ENCODE data around the gene TCAIM. TPM values are rescaled to one million over a fixed set of nuclear protein-coding genes. Genes with fewer than 3 reads are reported as not detected.

Gene TCAIM
- total RNA-seq, 1 experiment from 2014 or later: 19.5 TPM

DNA sequence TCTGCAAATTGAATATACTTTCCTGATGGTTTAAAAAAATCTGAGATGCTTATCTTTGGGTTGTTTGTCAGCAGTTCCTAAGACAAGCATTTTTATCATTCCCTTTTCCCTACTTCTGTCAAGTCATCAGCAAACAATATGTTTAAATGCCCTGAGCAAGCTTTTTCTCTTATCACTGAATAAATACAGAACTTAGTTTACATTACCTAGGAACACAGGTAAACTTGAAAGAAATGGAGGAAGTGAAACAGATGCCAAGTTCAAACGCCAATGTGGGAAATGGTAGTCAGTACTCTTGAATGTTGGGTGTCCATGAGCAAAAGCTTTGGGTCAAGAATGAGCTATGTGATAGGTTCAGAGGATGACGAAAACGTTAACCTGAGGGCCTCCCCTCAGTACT, 17.2 kb upstream of the TCAIM start:
- H3K36me3 ChIP-seq (ENCODE audit: control insufficient read depth, insufficient read depth, low read length): no peaks in the 10 kb centered on the region
- no peak for TF ChIP-seq POLR2AphosphoS5 (IDR thresholded peaks at IDR 0.05; ENCODE audit: low read depth, low read length)
- TF ChIP-seq SIN3A (IDR thresholded peaks at IDR 0.05; ENCODE audit: borderline replicate concordance, insufficient read depth, low read depth, low read length): no peak
- TF ChIP-seq, protein P1, sequence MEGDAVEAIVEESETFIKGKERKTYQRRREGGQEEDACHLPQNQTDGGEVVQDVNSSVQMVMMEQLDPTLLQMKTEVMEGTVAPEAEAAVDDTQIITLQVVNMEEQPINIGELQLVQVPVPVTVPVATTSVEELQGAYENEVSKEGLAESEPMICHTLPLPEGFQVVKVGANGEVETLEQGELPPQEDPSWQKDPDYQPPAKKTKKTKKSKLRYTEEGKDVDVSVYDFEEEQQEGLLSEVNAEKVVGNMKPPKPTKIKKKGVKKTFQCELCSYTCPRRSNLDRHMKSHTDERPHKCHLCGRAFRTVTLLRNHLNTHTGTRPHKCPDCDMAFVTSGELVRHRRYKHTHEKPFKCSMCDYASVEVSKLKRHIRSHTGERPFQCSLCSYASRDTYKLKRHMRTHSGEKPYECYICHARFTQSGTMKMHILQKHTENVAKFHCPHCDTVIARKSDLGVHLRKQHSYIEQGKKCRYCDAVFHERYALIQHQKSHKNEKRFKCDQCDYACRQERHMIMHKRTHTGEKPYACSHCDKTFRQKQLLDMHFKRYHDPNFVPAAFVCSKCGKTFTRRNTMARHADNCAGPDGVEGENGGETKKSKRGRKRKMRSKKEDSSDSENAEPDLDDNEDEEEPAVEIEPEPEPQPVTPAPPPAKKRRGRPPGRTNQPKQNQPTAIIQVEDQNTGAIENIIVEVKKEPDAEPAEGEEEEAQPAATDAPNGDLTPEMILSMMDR (IDR thresholded peaks at IDR 0.05): no peak
- no peak for TF ChIP-seq TCF7L2 (IDR thresholded peaks at IDR 0.05; ENCODE audit: low read depth, low read length)
- TF ChIP-seq, protein P2, sequence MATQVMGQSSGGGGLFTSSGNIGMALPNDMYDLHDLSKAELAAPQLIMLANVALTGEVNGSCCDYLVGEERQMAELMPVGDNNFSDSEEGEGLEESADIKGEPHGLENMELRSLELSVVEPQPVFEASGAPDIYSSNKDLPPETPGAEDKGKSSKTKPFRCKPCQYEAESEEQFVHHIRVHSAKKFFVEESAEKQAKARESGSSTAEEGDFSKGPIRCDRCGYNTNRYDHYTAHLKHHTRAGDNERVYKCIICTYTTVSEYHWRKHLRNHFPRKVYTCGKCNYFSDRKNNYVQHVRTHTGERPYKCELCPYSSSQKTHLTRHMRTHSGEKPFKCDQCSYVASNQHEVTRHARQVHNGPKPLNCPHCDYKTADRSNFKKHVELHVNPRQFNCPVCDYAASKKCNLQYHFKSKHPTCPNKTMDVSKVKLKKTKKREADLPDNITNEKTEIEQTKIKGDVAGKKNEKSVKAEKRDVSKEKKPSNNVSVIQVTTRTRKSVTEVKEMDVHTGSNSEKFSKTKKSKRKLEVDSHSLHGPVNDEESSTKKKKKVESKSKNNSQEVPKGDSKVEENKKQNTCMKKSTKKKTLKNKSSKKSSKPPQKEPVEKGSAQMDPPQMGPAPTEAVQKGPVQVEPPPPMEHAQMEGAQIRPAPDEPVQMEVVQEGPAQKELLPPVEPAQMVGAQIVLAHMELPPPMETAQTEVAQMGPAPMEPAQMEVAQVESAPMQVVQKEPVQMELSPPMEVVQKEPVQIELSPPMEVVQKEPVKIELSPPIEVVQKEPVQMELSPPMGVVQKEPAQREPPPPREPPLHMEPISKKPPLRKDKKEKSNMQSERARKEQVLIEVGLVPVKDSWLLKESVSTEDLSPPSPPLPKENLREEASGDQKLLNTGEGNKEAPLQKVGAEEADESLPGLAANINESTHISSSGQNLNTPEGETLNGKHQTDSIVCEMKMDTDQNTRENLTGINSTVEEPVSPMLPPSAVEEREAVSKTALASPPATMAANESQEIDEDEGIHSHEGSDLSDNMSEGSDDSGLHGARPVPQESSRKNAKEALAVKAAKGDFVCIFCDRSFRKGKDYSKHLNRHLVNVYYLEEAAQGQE (IDR thresholded peaks at IDR 0.05; ENCODE audit: insufficient read depth in 1 of 2, low read depth in 2 of 2, low read length in 1 of 2): no peak
- no TSS peak for BruUV-seq (replicated peaks)
- no peaks in the 10 kb centered on the region for H3K9me3 ChIP-seq (ENCODE audit: control insufficient read depth, insufficient read depth, low read depth, low read length)
- in situ Hi-C loops (cut with HindIII; ENCODE audit: low pct_unique_long_range_greater_than_20kb, low sequenced_read_pairs): no loop called here
- no peak for DNase-seq (ENCODE audit: low read depth, low spot score)
- CTCF ChIA-PET: no interaction called here
- H3K4me3 ChIP-seq (ENCODE audit: low read depth in 2 of 2, low read length in 2 of 2): no peak overlapping the region
- ATAC-seq: no peak
- no peaks in the 10 kb centered on the region for H3K27me3 ChIP-seq (ENCODE audit: control insufficient read depth, insufficient read depth, low read length)
- intact Hi-C loops (cut with micrococcal nuclease; ENCODE audit: unreplicated experiment): loop anchor here (10.0 kb wide), 1 partner anchor 193 kb away; no protein-coding TSS in a partner anchor
- POLR2A ChIA-PET: no interaction called here
- H3K4me1 ChIP-seq (ENCODE audit: control insufficient read depth, insufficient read depth, low read length): no peaks in the 10 kb centered on the region
- no peak overlapping the region for H3K27ac ChIP-seq (ENCODE audit: low read length)

DNA sequence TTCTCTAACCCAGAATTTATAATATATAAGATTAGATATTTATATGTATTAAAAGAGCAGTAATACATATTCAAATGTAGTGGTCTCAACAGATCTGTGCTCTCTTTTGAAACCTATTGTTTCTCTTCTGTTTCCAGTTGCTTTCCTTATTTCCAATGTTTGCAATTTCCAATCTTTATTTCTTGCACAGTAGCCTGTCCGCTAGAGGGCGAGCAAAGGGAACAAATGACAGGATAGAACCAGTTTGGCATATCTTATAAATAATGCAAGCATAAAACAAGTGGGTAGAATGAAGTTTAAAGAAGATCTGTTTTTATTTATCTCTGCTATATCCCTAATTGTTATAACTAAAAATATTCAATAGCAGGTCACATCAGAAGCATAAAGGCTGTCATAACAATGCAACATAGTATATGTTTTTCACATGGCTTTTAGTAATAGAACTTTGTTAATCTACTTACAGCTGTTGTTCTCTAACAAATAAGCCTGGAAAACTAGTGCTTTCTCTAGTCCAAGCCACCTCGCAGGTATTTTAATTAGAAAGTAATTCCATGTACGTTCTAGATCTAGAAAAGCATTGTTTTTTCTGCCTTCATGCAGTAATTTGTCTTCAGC, 15.1 kb upstream of the TCAIM start:
- no peaks in the 10 kb centered on the region for H3K4me1 ChIP-seq (ENCODE audit: control insufficient read depth, insufficient read depth, low read length)
- no peaks in the 10 kb centered on the region for H3K36me3 ChIP-seq (ENCODE audit: control insufficient read depth, insufficient read depth, low read length)
- H3K27me3 ChIP-seq (ENCODE audit: control insufficient read depth, insufficient read depth, low read length): no peaks in the 10 kb centered on the region
- DNase-seq (ENCODE audit: low read depth, low spot score): peak; percentile 35
- in situ Hi-C loops (cut with HindIII; ENCODE audit: low pct_unique_long_range_greater_than_20kb, low sequenced_read_pairs) (no loop called here), intact Hi-C loops (cut with micrococcal nuclease; ENCODE audit: unreplicated experiment) (loop anchor here (10.0 kb wide), 1 partner anchor 191 kb away; no protein-coding TSS in a partner anchor)
- H3K27ac ChIP-seq (ENCODE audit: low read length): no peak overlapping the region
- TF ChIP-seq, protein P1 (IDR thresholded peaks at IDR 0.05): peak; percentile 73; the same call in 1 of the 2 replicates
- TF ChIP-seq POLR2AphosphoS5 (IDR thresholded peaks at IDR 0.05; ENCODE audit: low read depth, low read length) (no peak), TCF7L2 (IDR thresholded peaks at IDR 0.05; ENCODE audit: low read depth, low read length) (no peak)
- TF ChIP-seq, protein P2 (IDR thresholded peaks at IDR 0.05; ENCODE audit: insufficient read depth in 1 of 2, low read depth in 2 of 2, low read length in 1 of 2): no peak
- no TSS peak for BruUV-seq (replicated peaks)
- CTCF ChIA-PET: no interaction called here
- POLR2A ChIA-PET: interaction anchor here (1.1 kb wide), 1 partner anchor 10 kb away, joined by 3 read pairs; no protein-coding TSS in a partner anchor
- ATAC-seq: no peak
- no peaks in the 10 kb centered on the region for H3K9me3 ChIP-seq (ENCODE audit: control insufficient read depth, insufficient read depth, low read depth, low read length)
- no peak overlapping the region for H3K4me3 ChIP-seq (ENCODE audit: low read depth in 2 of 2, low read length in 2 of 2)
